Esophagus (tissue), 2 donors: ENCODE results near the gene FBXL15. TPM values are rescaled to one million over a fixed set of nuclear protein-coding genes. Genes with fewer than 3 reads are reported as not detected.

Experiments used
- H3K27ac ChIP-seq, 2 donors: one replicate each; pipeline ENCODE4 v1.5.1; 2013; ENCODE audit warnings: low read depth in 2 of 2, mild to moderate bottlenecking in 2 of 2, inconsistent platforms in 1 of 2, low read length in 1 of 2, moderate library complexity in 1 of 2
- H3K27me3 ChIP-seq, 2 donors: one replicate each; pipeline ENCODE4 v1.6.1; 2013; ENCODE audit warnings: low read length in 2 of 2, control low read depth in 1 of 2, mild to moderate bottlenecking in 1 of 2; ENCODE audit not compliant: insufficient read depth in 2 of 2, control insufficient read depth in 1 of 2
- H3K36me3 ChIP-seq, 2 donors: one replicate each; pipeline ENCODE4 v1.6.1; 2013; ENCODE audit warnings: low read length in 1 of 2; ENCODE audit not compliant: control insufficient read depth in 2 of 2, insufficient read depth in 2 of 2
- H3K4me1 ChIP-seq, 2 donors: one replicate each; pipeline ENCODE4 v1.6.1; 2013; ENCODE audit warnings: low read length in 1 of 2; ENCODE audit not compliant: control insufficient read depth in 2 of 2, insufficient read depth in 2 of 2
- H3K4me3 ChIP-seq, 2 donors: one replicate each; pipeline ENCODE4 v1.5.1; 2013; ENCODE audit warnings: low read length in 2 of 2, mild to moderate bottlenecking in 2 of 2, low read depth in 1 of 2, moderate library complexity in 1 of 2
- H3K9me3 ChIP-seq, 2 donors: one replicate each; pipeline ENCODE4 v1.6.1; 2013; ENCODE audit warnings: mild to moderate bottlenecking in 2 of 2, low read depth in 1 of 2, low read length in 1 of 2, moderate library complexity in 1 of 2; ENCODE audit not compliant: control insufficient read depth in 2 of 2, insufficient read depth in 1 of 2
- WGBS, 2 donors: extraction: QIAGEN DNeasy Blood & Tissue Kit; methylation state at CpG; one replicate each; pipeline ENCODE4 v1.1.7; 2013; 5-methylcytosine and 5-hydroxymethylcytosine counted together
- polyA plus RNA-seq, 2 donors: library from polyadenylated mRNA; stranded (reverse); fragments of 200-250 nt; gene quantifications; one replicate each; pipeline ENCODE4 v1.2.3, GENCODE V29; 2013
- donor health status: healthy with polysubstance abuse.
- donor health status: Bipolar disorder and iron deficiency.

Gene FBXL15
- polyA plus RNA-seq, 2 donors = 6.3 to 15.2 TPM

DNA sequence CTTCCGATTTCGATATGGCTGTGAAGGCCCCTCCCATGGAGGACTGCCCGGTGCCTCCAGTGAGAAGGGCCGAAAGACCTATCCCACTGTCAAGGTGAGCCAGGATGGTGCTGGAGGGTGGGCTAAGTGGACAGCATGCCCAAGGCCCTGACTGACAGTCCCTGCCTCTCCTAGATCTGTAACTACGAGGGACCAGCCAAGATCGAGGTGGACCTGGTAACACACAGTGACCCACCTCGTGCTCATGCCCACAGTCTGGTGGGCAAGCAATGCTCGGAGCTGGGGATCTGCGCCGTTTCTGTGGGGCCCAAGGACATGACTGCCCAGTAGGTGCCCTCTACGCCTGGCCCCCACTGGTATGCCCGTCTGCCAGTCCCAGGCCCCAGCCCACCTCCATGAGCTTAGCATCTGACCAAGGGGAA is 23.9 kb upstream of the FBXL15 start:
- H3K9me3 ChIP-seq = no peaks in the 10 kb centered on the region
- H3K4me1 ChIP-seq = peaks cover 7 to 19% of the 10 kb centered on the region in 2 donors
- H3K27ac ChIP-seq = peak overlapping the region; percentile 5 to 78
- no peaks in the 10 kb centered on the region for H3K27me3 ChIP-seq
- peaks cover 0 to 14% of the 10 kb centered on the region in 2 donors for H3K36me3 ChIP-seq
- H3K4me3 ChIP-seq = peak overlapping the region; percentile 63 to 71
- WGBS, 2 donors = 86 to 87% methylated on average over 12 of the region's 12 CpGs

DNA sequence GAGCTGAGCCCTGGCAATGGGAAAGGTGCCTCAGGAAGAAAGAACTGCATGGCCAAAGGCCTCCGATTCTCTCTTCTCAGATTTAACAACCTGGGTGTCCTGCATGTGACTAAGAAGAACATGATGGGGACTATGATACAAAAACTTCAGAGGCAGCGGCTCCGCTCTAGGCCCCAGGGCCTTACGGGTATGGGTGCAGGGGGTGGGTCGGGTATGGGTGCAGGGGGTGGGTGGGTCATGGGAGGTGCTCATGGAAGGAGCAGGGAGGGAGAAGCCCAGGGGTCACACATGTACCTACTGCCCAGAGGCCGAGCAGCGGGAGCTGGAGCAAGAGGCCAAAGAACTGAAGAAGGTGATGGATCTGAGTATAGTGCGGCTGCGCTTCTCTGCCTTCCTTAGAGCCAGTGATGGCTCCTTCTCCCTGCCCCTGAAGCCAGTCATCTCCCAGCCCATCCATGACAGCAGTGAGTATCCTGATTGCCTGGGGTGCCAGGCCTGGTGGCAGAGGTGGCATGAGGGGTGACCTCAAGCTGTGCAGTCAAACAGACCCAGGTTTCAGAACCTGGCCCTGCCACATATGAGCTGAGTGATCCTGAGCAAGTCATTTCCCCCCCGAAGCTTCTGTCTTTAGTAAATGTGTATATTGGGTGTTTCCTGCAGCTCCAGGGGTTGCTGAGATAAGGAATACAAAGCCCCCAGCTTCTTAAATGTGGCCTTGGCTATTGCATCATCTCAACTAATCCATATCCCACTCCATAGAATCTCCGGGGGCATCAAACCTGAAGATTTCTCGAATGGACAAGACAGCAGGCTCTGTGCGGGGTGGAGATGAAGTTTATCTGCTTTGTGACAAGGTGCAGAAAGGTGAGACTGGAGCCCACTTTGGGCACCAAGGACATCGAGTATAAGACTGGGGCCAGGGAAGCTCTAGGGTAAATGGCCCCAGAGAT is 23.1 kb upstream of the FBXL15 start:
- Histone ChIP-seq H3K36me3 (peaks cover 0 to 17% of the 10 kb centered on the region in 2 donors), H3K27ac (peak overlapping the region; percentile 5 to 78), H3K9me3 (no peaks in the 10 kb centered on the region), H3K4me3 (no peak overlapping the region), H3K27me3 (no peaks in the 10 kb centered on the region), H3K4me1 (peaks cover 7 to 20% of the 10 kb centered on the region in 2 donors)
- 89 to 93% methylated on average over 14 of the region's 14 CpGs for WGBS, 2 donors

DNA sequence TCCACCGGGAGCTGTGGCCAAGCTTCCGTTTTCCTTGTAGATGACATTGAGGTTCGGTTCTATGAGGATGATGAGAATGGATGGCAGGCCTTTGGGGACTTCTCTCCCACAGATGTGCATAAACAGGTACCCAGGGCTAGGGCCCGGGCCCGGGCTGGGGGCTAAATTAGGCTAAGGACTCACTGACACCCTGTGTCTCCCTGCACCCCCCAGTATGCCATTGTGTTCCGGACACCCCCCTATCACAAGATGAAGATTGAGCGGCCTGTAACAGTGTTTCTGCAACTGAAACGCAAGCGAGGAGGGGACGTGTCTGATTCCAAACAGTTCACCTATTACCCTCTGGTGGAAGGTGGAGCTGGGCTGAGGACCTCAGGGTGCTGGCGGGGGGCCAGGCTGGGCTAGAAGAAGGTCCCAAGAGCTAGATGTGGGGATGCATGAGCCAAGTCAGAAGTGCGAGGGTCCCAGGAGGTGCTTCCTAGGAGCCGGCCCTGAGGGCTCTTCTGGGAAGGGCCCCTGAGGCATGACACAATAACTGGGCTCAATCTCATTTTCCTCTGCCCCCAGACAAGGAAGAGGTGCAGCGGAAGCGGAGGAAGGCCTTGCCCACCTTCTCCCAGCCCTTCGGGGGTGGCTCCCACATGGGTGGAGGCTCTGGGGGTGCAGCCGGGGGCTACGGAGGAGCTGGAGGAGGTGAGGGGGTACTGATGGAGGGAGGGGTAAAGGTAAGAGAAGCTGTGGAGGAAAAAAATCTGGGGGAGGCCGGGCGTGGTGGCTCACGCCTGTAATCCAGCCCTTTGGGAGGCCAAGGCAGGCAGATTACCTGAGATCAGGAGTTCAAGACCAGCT is 22.2 kb upstream of the FBXL15 start:
- 80 to 85% methylated on average over 21 of the region's 21 CpGs for WGBS, 2 donors
- no peak overlapping the region for H3K4me3 ChIP-seq

DNA sequence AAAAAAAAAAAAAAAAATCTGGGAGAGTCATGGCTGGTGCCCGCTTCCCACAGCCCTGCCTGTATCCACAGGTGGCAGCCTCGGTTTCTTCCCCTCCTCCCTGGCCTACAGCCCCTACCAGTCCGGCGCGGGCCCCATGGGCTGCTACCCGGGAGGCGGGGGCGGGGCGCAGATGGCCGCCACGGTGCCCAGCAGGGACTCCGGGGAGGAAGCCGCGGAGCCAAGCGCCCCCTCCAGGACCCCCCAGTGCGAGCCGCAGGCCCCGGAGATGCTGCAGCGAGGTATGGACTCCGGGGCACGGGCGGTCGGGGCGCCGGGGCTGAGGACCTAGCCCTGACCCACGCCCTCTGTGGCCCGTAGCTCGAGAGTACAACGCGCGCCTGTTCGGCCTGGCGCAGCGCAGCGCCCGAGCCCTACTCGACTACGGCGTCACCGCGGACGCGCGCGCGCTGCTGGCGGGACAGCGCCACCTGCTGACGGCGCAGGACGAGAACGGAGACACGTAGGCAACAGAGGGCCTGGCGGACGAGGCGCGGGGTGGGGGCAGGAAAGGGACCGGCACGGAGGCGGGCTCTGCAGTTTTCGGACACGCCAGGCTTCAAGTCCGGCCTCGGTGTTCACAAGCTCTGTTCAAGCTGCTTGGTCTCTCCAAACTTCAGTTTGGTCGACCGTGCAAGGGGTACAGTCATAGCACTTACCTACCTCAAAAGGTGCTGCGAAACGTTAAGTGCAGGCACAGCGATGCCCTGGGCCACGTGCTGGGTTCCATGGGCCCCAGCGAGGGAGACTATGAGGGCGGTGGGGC is 21.2 kb upstream of the FBXL15 start:
- Histone ChIP-seq H3K9me3 (no peaks in the 10 kb centered on the region), H3K27me3 (no peaks in the 10 kb centered on the region), H3K27ac (peak overlapping the region; percentile 85 to 93), H3K4me1 (peaks cover 7 to 20% of the 10 kb centered on the region in 2 donors), H3K36me3 (peaks cover 0 to 17% of the 10 kb centered on the region in 2 donors), H3K4me3 (peak overlapping the region; percentile 55 to 68)
- WGBS, 2 donors = 3 to 4% methylated on average over 72 of the region's 72 CpGs

More for the DNA sequence above, 22.2 kb upstream of the FBXL15 start:
- H3K4me1 ChIP-seq = peaks cover 7 to 20% of the 10 kb centered on the region in 2 donors
- H3K27me3 ChIP-seq = no peaks in the 10 kb centered on the region
- peaks cover 0 to 17% of the 10 kb centered on the region in 2 donors for H3K36me3 ChIP-seq
- no peaks in the 10 kb centered on the region for H3K9me3 ChIP-seq
- no peak overlapping the region for H3K27ac ChIP-seq

DNA sequence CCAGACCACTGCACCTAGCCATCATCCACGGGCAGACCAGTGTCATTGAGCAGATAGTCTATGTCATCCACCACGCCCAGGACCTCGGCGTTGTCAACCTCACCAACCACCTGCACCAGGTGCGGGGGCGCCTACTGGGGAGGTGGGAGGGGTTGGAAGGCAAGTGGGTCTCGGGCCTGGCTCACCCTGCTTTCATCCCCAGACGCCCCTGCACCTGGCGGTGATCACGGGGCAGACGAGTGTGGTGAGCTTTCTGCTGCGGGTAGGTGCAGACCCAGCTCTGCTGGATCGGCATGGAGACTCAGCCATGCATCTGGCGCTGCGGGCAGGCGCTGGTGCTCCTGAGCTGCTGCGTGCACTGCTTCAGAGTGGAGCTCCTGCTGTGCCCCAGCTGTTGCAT is 20.6 kb upstream of the FBXL15 start:
- H3K9me3 ChIP-seq = no peaks in the 10 kb centered on the region
- no peaks in the 10 kb centered on the region for H3K27me3 ChIP-seq
- WGBS, 2 donors = 78 to 81% methylated on average over 17 of the region's 17 CpGs
- peaks cover 7 to 16% of the 10 kb centered on the region in 2 donors for H3K4me1 ChIP-seq
- H3K27ac ChIP-seq = no peak overlapping the region
- H3K4me3 ChIP-seq = no peak overlapping the region
- peaks cover 0 to 17% of the 10 kb centered on the region in 2 donors for H3K36me3 ChIP-seq

DNA sequence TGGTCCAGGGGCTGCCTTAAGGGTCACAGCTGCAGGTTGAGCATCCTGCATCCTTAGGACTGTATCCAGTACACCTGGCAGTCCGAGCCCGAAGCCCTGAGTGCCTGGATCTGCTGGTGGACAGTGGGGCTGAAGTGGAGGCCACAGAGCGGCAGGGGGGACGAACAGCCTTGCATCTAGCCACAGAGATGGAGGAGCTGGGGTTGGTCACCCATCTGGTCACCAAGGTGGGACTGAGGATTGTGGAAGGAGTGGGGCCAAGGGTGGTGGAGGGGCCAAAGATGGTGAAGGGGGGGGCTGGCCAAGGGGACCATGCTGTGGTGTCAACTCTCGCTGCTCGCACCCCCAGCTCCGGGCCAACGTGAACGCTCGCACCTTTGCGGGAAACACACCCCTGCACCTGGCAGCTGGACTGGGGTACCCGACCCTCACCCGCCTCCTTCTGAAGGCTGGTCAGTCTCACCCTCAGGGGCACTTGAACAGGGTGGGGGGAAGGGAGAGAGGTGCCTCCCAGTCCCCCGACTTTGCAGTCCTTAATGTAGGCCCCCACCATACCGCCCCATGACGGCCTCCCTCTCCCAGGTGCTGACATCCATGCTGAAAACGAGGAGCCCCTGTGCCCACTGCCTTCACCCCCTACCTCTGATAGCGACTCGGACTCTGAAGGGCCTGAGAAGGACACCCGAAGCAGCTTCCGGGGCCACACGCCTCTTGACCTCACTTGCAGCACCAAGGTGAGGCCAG is 19.9 kb upstream of the FBXL15 start:
- H3K36me3 ChIP-seq = peaks cover 0 to 17% of the 10 kb centered on the region in 2 donors
- peaks cover 7 to 16% of the 10 kb centered on the region in 2 donors for H3K4me1 ChIP-seq
- H3K27me3 ChIP-seq = no peaks in the 10 kb centered on the region
- H3K27ac ChIP-seq = no peak overlapping the region
- WGBS, 2 donors = 89 to 94% methylated on average over 21 to 22 of the region's 22 CpGs
- H3K4me3 ChIP-seq = no peak overlapping the region
- H3K9me3 ChIP-seq = no peaks in the 10 kb centered on the region

DNA sequence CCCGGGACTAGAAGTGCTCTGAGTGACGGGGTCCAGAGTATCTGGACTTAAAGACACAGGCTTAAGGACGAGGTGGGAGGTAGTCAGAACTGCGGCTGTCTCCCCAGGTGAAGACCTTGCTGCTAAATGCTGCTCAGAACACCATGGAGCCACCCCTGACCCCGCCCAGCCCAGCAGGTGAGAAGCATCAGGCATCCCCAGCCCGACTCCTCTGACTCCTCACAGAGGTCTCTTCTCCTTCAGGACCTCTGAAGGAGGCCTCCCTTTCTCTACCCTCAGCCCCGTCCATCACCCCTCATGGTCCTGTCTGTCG is 19.3 kb upstream of the FBXL15 start:
- H3K4me1 ChIP-seq = peaks cover 5 to 14% of the 10 kb centered on the region in 2 donors
- no peaks in the 10 kb centered on the region for H3K9me3 ChIP-seq
- WGBS, 2 donors = 80 to 84% methylated on average over 8 of the region's 8 CpGs
- H3K27me3 ChIP-seq = no peaks in the 10 kb centered on the region
- no peak overlapping the region for H3K27ac ChIP-seq
- H3K4me3 ChIP-seq = no peak overlapping the region
- peaks cover 0 to 17% of the 10 kb centered on the region in 2 donors for H3K36me3 ChIP-seq

DNA sequence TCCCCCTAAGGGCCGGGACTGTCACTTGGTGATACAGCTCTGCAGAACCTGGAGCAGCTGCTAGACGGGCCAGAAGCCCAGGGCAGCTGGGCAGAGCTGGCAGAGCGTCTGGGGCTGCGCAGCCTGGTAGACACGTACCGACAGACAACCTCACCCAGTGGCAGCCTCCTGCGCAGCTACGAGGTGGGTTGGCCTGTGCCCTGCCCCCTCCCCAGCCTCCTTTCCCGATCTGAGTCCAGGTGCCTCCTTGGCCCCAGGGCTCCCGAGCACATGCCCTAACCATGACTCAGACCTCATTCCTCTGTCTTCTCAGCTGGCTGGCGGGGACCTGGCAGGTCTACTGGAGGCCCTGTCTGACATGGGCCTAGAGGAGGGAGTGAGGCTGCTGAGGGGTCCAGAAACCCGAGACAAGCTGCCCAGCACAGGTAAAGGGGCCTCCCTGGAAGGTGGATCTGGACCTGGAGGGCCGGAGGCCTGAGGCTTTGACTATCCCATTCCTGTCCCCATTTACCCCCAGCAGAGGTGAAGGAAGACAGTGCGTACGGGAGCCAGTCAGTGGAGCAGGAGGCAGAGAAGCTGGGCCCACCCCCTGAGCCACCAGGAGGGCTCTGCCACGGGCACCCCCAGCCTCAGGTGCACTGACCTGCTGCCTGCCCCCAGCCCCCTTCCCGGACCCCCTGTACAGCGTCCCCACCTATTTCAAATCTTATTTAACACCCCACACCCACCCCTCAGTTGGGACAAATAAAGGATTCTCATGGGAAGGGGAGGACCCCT is 18.7 kb upstream of the FBXL15 start:
- no peak overlapping the region for H3K4me3 ChIP-seq
- peaks cover 0 to 8% of the 10 kb centered on the region in 2 donors for H3K4me1 ChIP-seq
- no peak overlapping the region for H3K27ac ChIP-seq
- peaks cover 0 to 17% of the 10 kb centered on the region in 2 donors for H3K36me3 ChIP-seq
- H3K27me3 ChIP-seq = no peaks in the 10 kb centered on the region
- no peaks in the 10 kb centered on the region for H3K9me3 ChIP-seq
- WGBS, 2 donors = 62 to 81% methylated on average over 18 of the region's 18 CpGs
